Suprapubic skin (tissue), 4 donors: ENCODE data around the gene CENPM. TPM values are rescaled to one million over a fixed set of nuclear protein-coding genes. Genes with fewer than 3 reads are reported as not detected.

Experiments used
- DNase-seq, 2 donors: peaks; one replicate each; pipeline ENCODE4 v3.0.0-alpha.2; 2019; ENCODE audit warnings: low spot score in 2 of 2
- H3K27ac ChIP-seq: fragments of 200-600 bp; sonication (generic); one replicate; pipeline ENCODE4 v1.5.1; 2019
- H3K27me3 ChIP-seq: fragments of 200-600 bp; sonication (generic); one replicate; pipeline ENCODE4 v1.5.1; 2019
- H3K36me3 ChIP-seq: fragments of 200-600 bp; sonication (generic); one replicate; pipeline ENCODE4 v1.5.1; 2019
- H3K4me1 ChIP-seq: fragments of 200-600 bp; sonication (generic); one replicate; pipeline ENCODE4 v1.5.1; 2019
- H3K4me3 ChIP-seq: fragments of 200-600 bp; sonication (generic); one replicate; pipeline ENCODE4 v1.5.1; 2019; ENCODE audit warnings: mild to moderate bottlenecking
- H3K9me3 ChIP-seq: fragments of 200-600 bp; sonication (generic); one replicate; pipeline ENCODE4 v1.5.1; 2019
- CTCF ChIP-seq, 2 donors: fragments of 200-600 bp in 1 of 2; fragments of 450-650 bp in 1 of 2; sonication (generic) in 1 of 2; IDR thresholded peaks; one replicate each; pipeline ENCODE4 v1.5.1; 2016 to 2019; ENCODE audit warnings: antibody characterized with exemption in 2 of 2, mild to moderate bottlenecking in 1 of 2, moderate library complexity in 1 of 2
- EP300 ChIP-seq: sonication (generic); formaldehyde crosslinking; IDR thresholded peaks from one replicate; pipeline ENCODE4 v1.6.1; 2017; ENCODE audit warnings: antibody characterized with exemption
- POLR2A ChIP-seq, 2 donors: fragments of 450-650 bp; IDR thresholded peaks; one replicate each; pipeline ENCODE4 v1.6.1; 2017; ENCODE audit warnings: antibody characterized with exemption in 2 of 2, mild to moderate bottlenecking in 2 of 2, moderate library complexity in 2 of 2
- POLR2AphosphoS5 ChIP-seq, 3 donors: sonication (generic); formaldehyde crosslinking; IDR thresholded peaks; one replicate each; pipeline ENCODE4 v1.6.1; 2017; ENCODE audit warnings: antibody characterized with exemption in 3 of 3
- WGBS: methylation state at CpG from one replicate; pipeline ENCODE4 v1.1.5; 2018; 5-methylcytosine and 5-hydroxymethylcytosine counted together
- total RNA-seq, 4 donors: library from RNA; depleted of rRNA; stranded (reverse); fragments of >200 nt; gene quantifications; one replicate each; pipeline ENCODE4 v1.1.0, GENCODE V29; 2016

Gene CENPM
- total RNA-seq, 4 donors from 2014 or later, result 8.8 to 16.5 (median 9.2) TPM

GRCh38 chr22:41943661-41944209 is 3.2 kb downstream of the CENPM start:
- TF ChIP-seq CTCF (IDR thresholded peaks at IDR 0.05) (no peak), POLR2A (IDR thresholded peaks at IDR 0.05) (no peak), POLR2AphosphoS5 (IDR thresholded peaks at IDR 0.05) (no peak), EP300 (no peak)
- no peak overlapping the region for H3K27ac ChIP-seq
- no peaks in the 10 kb centered on the region for H3K9me3 ChIP-seq
- H3K4me3 ChIP-seq, result no peak overlapping the region
- peaks cover 28% of the 10 kb centered on the region for H3K4me1 ChIP-seq
- DNase-seq, result no peak
- H3K36me3 ChIP-seq, result no peaks in the 10 kb centered on the region
- no peaks in the 10 kb centered on the region for H3K27me3 ChIP-seq
- WGBS, result 69% methylated on average over 9 of the region's 9 CpGs

- no peak overlapping the region for H3K4me3 ChIP-seq
- H3K27me3 ChIP-seq, result no peaks in the 10 kb centered on the region
- TF ChIP-seq CTCF (IDR thresholded peaks at IDR 0.05) (peak; percentile 86 to 98), POLR2AphosphoS5 (IDR thresholded peaks at IDR 0.05) (no peak), POLR2A (IDR thresholded peaks at IDR 0.05) (no peak)
- peak; percentile 90 to 94 for DNase-seq
- peak overlapping the region; percentile 86 for H3K27ac ChIP-seq
- no peaks in the 10 kb centered on the region for H3K36me3 ChIP-seq
- H3K9me3 ChIP-seq, result no peaks in the 10 kb centered on the region
- 42% methylated on average over 13 of the region's 13 CpGs for WGBS
- peaks cover 24% of the 10 kb centered on the region for H3K4me1 ChIP-seq
These were observed 5.9 kb downstream of the CENPM start for GRCh38 chr22:41940832-41941765.

GRCh38 chr22:41939981-41940831 is 6.7 kb downstream of the CENPM start:
- H3K27ac ChIP-seq, result peak overlapping the region; percentile 86
- DNase-seq, result no peak
- H3K4me3 ChIP-seq, result no peak overlapping the region
- no peaks in the 10 kb centered on the region for H3K27me3 ChIP-seq
- 79% methylated on average over 13 of the region's 13 CpGs for WGBS
- H3K9me3 ChIP-seq, result no peaks in the 10 kb centered on the region
- H3K4me1 ChIP-seq, result peaks cover 17% of the 10 kb centered on the region
- TF ChIP-seq POLR2A (IDR thresholded peaks at IDR 0.05), result no peak
- no peak for TF ChIP-seq EP300
- TF ChIP-seq POLR2AphosphoS5 (IDR thresholded peaks at IDR 0.05), result no peak
- TF ChIP-seq CTCF (IDR thresholded peaks at IDR 0.05), result no peak
- H3K36me3 ChIP-seq, result no peaks in the 10 kb centered on the region

GRCh38 chr22:41936894-41937169 is 10.1 kb downstream of the CENPM start:
- TF ChIP-seq POLR2A (IDR thresholded peaks at IDR 0.05) (no peak), EP300 (no peak), CTCF (IDR thresholded peaks at IDR 0.05) (no peak)
- H3K27ac ChIP-seq, result no peak overlapping the region
- H3K4me1 ChIP-seq, result peaks cover 17% of the 10 kb centered on the region
- no peaks in the 10 kb centered on the region for H3K27me3 ChIP-seq
- DNase-seq, result no peak
- no peak overlapping the region for H3K4me3 ChIP-seq
- no peaks in the 10 kb centered on the region for H3K9me3 ChIP-seq
- WGBS, result 100% methylated on average over 1 of the region's 2 CpGs
- no peaks in the 10 kb centered on the region for H3K36me3 ChIP-seq

- Histone ChIP-seq H3K36me3 (no peaks in the 10 kb centered on the region), H3K9me3 (no peaks in the 10 kb centered on the region), H3K4me1 (peaks cover 7% of the 10 kb centered on the region), H3K4me3 (no peak overlapping the region), H3K27me3 (no peaks in the 10 kb centered on the region), H3K27ac (no peak overlapping the region)
- WGBS, result 96% methylated on average over 9 of the region's 9 CpGs
- TF ChIP-seq POLR2A (IDR thresholded peaks at IDR 0.05) (no peak), EP300 (no peak), CTCF (IDR thresholded peaks at IDR 0.05) (no peak), POLR2AphosphoS5 (IDR thresholded peaks at IDR 0.05) (no peak)
- DNase-seq, result no peak
These were observed 11.4 kb downstream of the CENPM start for GRCh38 chr22:41935509-41935908.
